Natural killer cell treated with Interleukin-12 subunit alpha and Interleukin-12 subunit beta and Interleukin-15 and Interleukin-18, amount 100 ng/mL, for 72 hours (primary cell): ENCODE results near the gene DNAJB6. TPM values are rescaled to one million over a fixed set of nuclear protein-coding genes. Genes with fewer than 3 reads are reported as not detected.

Experiments used
- ATAC-seq, 2 donors: fragments of 150-1000 bp; cut with Tn5 transposase in 1 of 2; sonication (Bioruptor Pico), chemical (Tn5 transposase) in 1 of 2; 2 replicates each; pipeline ENCODE4 v1.10.0; 2021
- DNase-seq: peaks from one replicate; pipeline ENCODE4 v3.0.0; 2022; ENCODE audit warnings: low spot score
- H3K27ac Mint-ChIP-seq, 2 donors: 1 replicate in 1 of 2; 2 replicates in 1 of 2; pipeline ENCODE4 v1.8.0; 2022; ENCODE audit warnings: mixed read lengths in 2 of 2, mild to moderate bottlenecking in 1 of 2, moderate library complexity in 1 of 2
- H3K27me3 Mint-ChIP-seq, 2 donors: 1 replicate in 1 of 2; 2 replicates in 1 of 2; pipeline ENCODE4 v1.8.0; 2022; ENCODE audit warnings: mixed read lengths in 2 of 2
- H3K36me3 Mint-ChIP-seq: one replicate; pipeline ENCODE4 v1.8.0; 2022; ENCODE audit warnings: mixed read lengths
- H3K4me1 Mint-ChIP-seq, 2 donors: 1 replicate in 1 of 2; 2 replicates in 1 of 2; pipeline ENCODE4 v1.8.0; 2022; ENCODE audit warnings: low read depth in 2 of 2, mixed read lengths in 2 of 2, mild to moderate bottlenecking in 1 of 2
- H3K4me3 Mint-ChIP-seq: one replicate; pipeline ENCODE4 v1.8.0; 2022; ENCODE audit warnings: mixed read lengths
- H3K9me3 Mint-ChIP-seq: 2 replicates; pipeline ENCODE4 v1.8.0; 2022; ENCODE audit warnings: mixed read lengths
- total RNA-seq, 2 donors: library from RNA; stranded (reverse); gene quantifications; one replicate each; pipeline ENCODE4 v1.2.3, GENCODE V29; 2022

Gene DNAJB6
- total RNA-seq, 2 donors from 2014 or later, result 139 to 145 TPM

DNA sequence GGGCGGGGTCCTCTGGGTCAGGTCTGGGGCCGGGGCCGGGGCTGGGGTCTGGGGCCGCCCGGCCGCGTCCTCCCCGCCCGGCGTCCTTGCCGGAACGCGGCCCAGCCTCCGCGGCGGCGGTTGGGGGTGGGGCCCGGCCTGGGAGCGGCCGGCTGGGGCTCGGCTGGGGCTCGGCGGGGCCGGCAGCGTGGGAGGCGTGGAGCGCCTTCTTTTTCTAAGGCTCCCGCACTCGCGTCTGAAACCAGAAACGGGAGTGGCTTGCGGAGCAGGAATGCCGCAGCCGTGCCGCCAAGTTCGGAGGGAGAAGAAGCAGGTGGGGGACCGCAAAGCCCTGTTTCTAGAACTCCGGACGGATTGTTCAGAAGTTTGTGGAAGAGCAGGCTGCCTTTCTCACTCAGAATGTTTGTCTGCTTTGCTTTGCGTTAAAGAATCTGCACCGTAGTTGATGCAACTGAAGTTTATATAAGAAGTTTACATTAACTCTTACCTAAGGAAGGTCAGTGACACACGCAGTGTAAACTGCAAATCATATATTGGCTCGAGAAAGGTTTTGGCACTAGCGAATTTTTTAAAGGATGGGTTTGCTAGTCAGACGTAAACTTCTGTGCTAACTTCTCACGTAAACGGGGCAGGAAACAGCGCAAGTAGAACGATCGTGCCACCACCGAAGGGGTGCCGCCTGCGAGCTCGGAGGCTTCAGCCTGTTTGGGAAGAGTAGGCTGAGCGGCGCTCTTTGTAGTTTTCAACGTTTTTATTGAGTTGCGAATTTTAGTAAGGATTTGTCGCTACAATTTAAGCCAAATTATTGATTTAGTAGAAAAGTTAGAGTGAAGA lies 729 bp downstream of the DNAJB6 start:
- Mint-ChIP-seq H3K4me3 (peak overlapping the region; percentile 94), H3K4me1 (peaks cover 34 to 39% of the 10 kb centered on the region in 2 donors), H3K27ac (peak overlapping the region; percentile 90 to 97), H3K36me3 (peaks cover 16% of the 10 kb centered on the region), H3K9me3 (no peaks in the 10 kb centered on the region), H3K27me3 (no peaks in the 10 kb centered on the region)
- peak; percentile 83 for DNase-seq
- peak; percentile 81 to 85 for ATAC-seq

DNA sequence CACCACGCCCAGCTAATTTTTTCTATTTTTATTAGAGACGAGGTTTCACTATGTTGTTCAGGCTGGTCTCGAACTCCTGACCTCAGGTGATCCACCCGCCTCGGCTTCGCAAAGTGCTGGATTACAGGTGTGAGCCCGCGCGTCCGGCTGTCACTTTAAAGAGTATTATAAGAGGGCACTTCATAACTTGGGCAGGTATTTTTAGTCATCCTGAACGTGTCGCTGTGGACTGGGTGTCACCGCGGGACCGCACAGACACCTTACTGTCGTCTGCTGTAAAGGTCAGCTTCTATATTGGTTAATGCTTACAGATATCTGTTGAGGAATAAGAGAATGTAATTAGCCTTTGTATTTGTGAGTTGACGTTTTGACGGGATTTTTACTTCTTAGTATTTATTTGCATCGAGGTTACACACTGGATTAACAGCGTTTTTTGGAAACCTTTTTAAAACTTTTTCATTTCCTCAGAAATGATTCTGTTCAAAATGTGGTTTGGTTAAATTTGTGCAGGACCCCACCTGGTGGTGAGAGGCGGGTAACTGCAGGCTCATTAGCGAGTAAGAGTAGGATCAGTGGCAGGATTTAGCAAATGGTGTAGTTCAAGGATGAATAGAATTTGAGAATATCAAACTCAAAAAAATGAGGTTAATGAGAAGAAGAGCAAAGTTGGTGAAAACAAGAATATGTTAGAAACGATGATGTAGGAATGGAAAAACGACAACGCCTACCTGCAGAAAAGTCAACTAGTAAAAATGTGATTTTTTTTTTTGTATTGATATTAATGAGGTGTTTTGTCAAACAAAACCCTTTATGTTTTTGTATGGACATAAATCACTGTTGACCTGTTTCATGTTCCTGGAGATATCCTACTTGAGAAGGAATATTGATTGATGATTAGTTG lies 3.2 kb downstream of the DNAJB6 start:
- H3K27ac Mint-ChIP-seq, result peak overlapping the region; percentile 11 to 13
- H3K4me1 Mint-ChIP-seq, result peaks cover 42 to 43% of the 10 kb centered on the region in 2 donors
- H3K36me3 Mint-ChIP-seq, result peaks cover 16% of the 10 kb centered on the region
- ATAC-seq (no peak), DNase-seq (no peak)
- H3K4me3 Mint-ChIP-seq, result peak overlapping the region; percentile 94
- H3K27me3 Mint-ChIP-seq, result no peaks in the 10 kb centered on the region
- H3K9me3 Mint-ChIP-seq, result no peaks in the 10 kb centered on the region

DNA sequence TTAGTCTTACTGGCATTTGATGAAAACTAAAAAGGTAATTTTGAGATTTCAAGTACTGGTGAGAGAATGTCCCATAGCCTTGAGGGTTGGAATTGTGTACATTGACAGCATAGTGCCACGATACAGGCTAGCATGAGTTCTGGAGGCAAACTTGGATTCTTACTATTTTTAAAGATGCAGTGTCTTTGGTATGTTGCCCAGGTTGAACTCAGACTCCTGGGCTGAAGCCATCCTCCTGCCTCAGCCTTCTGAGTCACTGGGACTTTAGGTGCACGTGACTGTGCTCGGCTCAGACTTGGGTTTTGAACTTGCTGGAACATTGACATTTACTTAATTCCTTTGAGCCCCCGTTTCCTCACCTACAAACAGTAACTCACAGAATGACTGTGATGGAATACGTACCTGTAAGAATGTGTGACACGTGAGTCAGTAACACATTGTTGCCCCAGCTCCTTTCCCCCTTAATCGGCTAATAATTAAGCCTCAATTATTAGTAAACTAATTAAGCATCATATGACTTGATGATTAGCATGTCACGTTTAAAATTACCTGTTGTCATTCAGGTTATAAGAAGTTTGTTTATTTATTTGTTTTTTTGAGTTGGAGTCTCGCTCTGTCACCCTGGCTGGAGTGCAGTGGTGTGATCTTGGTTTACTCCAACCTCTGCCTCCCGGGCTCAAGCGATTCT lies 10.6 kb downstream of the DNAJB6 start:
- DNase-seq (no peak), ATAC-seq (no peak)
- H3K4me1 Mint-ChIP-seq, result peaks cover 46 to 47% of the 10 kb centered on the region in 2 donors
- no peaks in the 10 kb centered on the region for H3K9me3 Mint-ChIP-seq
- H3K27me3 Mint-ChIP-seq, result no peaks in the 10 kb centered on the region
- no peak overlapping the region for H3K4me3 Mint-ChIP-seq
- no peaks in the 10 kb centered on the region for H3K36me3 Mint-ChIP-seq
- H3K27ac Mint-ChIP-seq, result no peak overlapping the region

DNA sequence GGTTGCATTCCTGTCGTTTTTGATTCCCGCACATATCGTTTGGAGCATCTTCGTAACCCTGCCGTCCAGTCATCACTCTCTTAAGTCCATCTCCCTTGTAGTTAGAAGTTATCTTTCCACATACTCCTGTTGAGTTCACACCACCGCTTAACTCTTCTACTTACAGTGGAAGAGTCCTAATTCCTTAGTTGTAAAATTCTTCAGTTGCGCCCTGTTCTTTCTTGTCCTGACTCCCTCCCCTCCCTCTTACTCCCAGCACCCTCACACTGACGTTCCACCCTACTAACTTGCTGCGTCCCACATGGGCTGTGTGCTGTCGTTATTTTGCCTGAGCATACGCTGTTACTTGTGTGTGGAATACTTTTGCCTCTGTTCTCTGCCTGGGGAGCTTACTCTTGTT lies 11.7 kb downstream of the DNAJB6 start:
- Mint-ChIP-seq H3K4me1 (peaks cover 50% of the 10 kb centered on the region in 2 donors), H3K27ac (no peak overlapping the region)
- ATAC-seq, result no peak

DNA sequence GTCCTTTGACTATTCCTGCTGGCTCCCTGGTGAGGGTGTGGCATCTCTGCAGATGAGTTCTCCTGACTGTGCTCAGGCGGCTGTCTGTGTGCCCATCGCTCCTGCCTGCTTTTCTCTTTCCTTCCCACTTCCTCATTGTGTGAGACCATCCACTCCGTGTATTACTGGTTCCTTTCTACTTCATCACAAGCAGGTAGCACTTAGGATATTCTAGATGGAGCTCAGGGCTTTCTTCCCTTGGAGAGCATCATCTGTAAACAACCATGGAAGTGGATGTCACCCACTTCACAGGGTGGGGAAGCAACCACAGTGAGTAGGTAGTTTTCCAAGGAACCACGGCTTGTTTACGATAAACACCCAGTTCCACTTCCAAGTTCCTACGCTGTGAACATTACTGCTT lies 15.7 kb downstream of the DNAJB6 start:
- H3K4me1 Mint-ChIP-seq, result peaks cover 60 to 73% of the 10 kb centered on the region in 2 donors
- no peak overlapping the region for H3K27ac Mint-ChIP-seq
- H3K27me3 Mint-ChIP-seq, result no peaks in the 10 kb centered on the region
- H3K9me3 Mint-ChIP-seq, result no peaks in the 10 kb centered on the region
- no peak for ATAC-seq
- DNase-seq, result no peak
- peak overlapping the region; percentile 36 for H3K4me3 Mint-ChIP-seq
- H3K36me3 Mint-ChIP-seq, result peaks cover 5% of the 10 kb centered on the region

More for the DNA sequence above, 11.7 kb downstream of the DNAJB6 start:
- no peaks in the 10 kb centered on the region for H3K27me3 Mint-ChIP-seq
- no peaks in the 10 kb centered on the region for H3K9me3 Mint-ChIP-seq
- no peaks in the 10 kb centered on the region for H3K36me3 Mint-ChIP-seq
- no peak for DNase-seq
- H3K4me3 Mint-ChIP-seq, result peak overlapping the region; percentile 22

DNA sequence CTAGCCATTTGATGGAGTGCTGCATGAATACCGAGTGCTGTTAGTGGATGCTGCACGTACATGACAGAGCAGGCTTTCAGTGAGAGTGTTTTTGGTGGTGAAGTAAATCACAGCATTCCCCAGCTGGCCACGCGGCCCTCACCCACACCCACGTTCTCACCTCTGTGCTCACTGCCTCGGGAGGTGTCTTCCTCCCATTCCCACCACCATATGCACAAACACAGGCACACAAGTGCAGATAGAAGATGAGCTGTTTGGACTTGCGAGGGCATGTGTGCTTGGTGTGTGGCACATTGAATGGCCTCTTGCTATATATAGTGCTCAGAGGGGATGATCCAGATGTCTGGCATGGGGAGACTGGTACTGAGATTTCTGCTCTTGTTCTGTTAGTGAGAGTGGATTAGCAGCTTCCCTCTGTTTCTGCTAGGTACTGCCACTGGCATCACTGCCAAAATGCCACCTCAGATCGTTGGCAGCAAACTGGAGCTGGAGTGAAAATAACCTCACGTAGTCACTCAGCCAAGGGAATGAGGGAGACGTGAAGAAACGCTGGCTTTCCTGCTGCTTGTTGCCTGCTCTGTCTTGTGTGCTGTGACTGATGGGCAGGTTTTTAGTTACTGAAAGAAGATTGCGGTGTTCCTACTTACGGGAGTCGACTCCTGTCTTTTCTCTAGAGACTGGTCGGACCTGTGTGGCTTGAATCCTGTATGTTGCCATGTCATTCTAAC lies 19.1 kb downstream of the DNAJB6 start:
- H3K27ac Mint-ChIP-seq, result peak overlapping the region in 1 of 2 donors; percentile 78

DNA sequence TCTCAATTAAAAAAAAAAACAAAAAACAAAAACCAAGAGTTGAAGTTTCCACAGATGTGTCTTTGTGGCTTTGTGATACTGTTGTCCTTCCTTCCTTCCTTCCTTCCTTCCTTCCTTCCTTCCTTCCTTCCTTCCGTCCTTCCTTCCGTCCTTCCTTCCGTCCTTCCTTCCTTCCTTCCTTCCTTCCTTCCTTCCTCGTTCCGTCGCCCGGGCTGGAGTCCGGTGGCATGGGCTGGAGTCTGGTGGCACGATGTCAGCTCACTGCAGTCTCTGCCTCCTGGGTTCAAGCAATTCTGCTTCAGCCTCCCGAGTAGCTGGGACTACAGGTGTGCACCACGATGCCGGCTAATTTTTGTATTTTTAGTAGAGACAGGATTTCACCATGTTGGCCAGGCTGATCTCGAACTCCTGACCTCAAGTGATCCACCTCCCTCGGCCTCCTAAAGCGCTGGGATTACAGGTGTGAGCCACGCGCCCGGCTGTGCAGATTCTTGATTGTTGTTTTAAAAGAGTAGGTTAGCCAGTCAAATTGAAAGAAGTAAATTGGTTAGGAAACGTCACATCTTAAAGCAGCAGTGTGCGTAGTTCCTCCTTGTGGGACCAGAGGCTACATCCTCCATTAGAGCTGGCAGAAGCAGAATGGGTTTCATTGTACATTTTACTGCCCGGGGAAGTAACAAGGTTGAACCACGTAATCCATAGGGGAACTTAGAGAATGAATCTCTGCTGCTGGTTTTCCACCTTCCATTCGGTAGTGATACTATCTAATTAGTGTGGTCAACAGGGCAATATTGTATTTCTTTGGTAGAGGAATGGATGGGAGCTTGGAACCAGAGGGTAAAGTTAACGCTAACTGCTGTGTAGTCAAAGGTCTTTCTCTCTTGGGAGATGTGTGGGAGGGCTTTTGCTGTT lies 20.6 kb downstream of the DNAJB6 start:
- Mint-ChIP-seq H3K4me3 (peak overlapping the region; percentile 79), H3K36me3 (peaks cover 15% of the 10 kb centered on the region), H3K27me3 (no peaks in the 10 kb centered on the region), H3K4me1 (peaks cover 59 to 63% of the 10 kb centered on the region in 2 donors), H3K27ac (peak overlapping the region; percentile 72 to 74), H3K9me3 (no peaks in the 10 kb centered on the region)
- ATAC-seq, result peak in 1 of 2 donors; percentile 72
- DNase-seq, result no peak

More for the DNA sequence above, 19.1 kb downstream of the DNAJB6 start:
- H3K9me3 Mint-ChIP-seq, result no peaks in the 10 kb centered on the region
- peaks cover 15% of the 10 kb centered on the region for H3K36me3 Mint-ChIP-seq
- H3K4me3 Mint-ChIP-seq, result peak overlapping the region; percentile 41
- ATAC-seq (peak in 1 of 2 donors; percentile 50), DNase-seq (no peak)
- H3K27me3 Mint-ChIP-seq, result no peaks in the 10 kb centered on the region
- H3K4me1 Mint-ChIP-seq, result peaks cover 66 to 68% of the 10 kb centered on the region in 2 donors

DNA sequence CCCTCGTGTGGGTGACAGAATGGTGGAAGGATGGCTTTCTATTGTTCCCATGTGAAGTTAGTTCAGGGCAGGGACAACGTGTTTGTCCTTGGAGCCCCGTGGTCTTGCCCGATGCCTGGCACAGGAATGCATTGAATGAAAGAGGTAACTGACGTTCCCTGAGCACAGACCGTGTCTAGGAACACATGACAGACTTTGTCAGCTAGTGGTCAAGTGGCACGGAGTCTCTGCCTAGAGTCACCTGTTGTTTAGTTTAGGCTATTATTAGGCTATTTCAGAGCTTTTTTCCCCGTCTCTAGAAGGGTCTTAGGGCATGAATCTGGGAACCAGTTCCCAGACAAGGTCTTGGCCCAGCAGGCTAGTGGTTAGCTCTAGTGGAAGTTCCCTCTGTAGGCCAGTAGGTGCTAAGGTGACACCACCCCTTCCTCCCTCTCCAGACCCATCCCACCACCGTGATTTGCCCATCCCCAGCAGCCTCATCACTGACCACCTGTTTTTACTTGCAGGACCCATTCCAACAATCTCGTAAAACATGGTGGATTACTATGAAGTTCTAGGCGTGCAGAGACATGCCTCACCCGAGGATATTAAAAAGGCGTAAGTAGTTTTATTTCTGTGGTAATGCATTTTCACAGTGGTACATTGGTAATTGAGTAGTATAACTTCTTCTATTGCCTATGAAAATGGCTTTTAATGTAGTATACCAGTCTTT lies 21.4 kb downstream of the DNAJB6 start:
- Mint-ChIP-seq H3K27ac (peak overlapping the region in 1 of 2 donors; percentile 74), H3K4me3 (no peak overlapping the region), H3K4me1 (peaks cover 54 to 62% of the 10 kb centered on the region in 2 donors), H3K27me3 (no peaks in the 10 kb centered on the region), H3K36me3 (peaks cover 20% of the 10 kb centered on the region), H3K9me3 (no peaks in the 10 kb centered on the region)
- DNase-seq, result no peak
- no peak for ATAC-seq

DNA sequence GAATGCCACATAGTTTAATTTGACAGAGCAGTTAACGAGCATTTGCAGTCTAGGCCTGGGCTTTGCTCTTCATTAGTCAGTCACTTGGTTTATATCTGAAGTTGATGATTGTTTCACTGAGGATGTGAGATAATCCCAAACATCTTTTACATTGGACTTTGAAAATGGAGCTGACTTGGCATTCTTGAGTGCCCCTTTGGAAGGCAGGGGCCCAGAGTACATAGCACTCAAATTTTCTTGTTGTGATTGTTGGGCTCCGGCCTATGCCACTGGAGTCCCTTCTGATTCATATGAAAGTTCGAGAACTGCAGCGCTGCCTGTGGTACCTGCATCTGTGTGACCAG lies 21.9 kb downstream of the DNAJB6 start:
- Mint-ChIP-seq H3K27me3 (no peaks in the 10 kb centered on the region), H3K9me3 (no peaks in the 10 kb centered on the region), H3K4me3 (no peak overlapping the region), H3K36me3 (peaks cover 25% of the 10 kb centered on the region), H3K4me1 (peaks cover 49 to 58% of the 10 kb centered on the region in 2 donors), H3K27ac (no peak overlapping the region)
- ATAC-seq (no peak), DNase-seq (no peak)

DNA sequence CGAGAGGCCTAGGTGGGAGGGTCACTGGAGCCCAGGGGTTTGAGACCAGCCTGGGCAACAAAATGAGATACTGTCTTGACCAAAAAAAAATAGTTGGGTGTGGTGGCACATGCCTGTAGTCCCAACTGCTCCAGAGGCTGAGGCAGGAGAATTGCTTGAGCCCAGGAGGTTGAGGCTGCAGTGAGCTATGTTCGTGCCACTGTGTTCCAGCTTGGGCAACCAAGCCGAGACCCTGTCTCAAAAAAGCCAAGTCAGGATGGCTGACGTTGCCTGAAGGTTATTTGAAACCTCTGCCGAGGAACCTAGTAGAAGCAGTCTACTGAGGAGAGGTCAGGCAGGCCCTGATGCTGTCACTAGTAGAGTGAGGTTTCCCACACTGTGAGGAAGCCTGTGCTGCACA lies 22.8 kb downstream of the DNAJB6 start:
- peaks cover 45 to 57% of the 10 kb centered on the region in 2 donors for H3K4me1 Mint-ChIP-seq
- no peaks in the 10 kb centered on the region for H3K9me3 Mint-ChIP-seq
- H3K36me3 Mint-ChIP-seq, result peaks cover 23% of the 10 kb centered on the region
- no peak overlapping the region for H3K27ac Mint-ChIP-seq
- DNase-seq, result no peak
- ATAC-seq, result no peak
- H3K27me3 Mint-ChIP-seq, result no peaks in the 10 kb centered on the region
- no peak overlapping the region for H3K4me3 Mint-ChIP-seq

DNA sequence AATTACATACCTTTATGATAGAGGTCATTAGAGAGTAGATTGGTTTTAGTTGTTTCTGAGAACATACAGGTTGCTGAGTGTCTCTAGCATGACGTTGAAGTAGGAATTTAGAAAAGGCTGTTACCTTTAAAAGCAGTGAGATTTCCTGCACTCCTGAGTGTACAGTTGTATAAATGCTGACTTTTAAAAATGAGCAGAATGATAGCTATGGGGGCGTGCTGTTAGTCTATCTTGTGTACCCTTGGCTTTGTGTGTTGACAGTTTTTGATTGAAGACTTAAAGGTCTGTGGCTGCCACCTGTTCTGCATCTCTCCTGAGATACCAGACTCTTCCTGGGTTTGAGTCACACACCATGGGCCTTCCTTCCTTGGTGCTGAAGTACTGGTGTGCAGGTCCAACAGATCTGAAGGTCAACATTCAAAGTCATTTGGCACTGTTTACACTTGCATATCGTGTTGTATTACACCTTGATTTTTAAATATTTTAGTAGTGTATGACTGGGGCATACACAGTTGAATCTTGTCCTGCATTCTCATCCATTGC lies 23.8 kb downstream of the DNAJB6 start:
- peaks cover 36 to 57% of the 10 kb centered on the region in 2 donors for H3K4me1 Mint-ChIP-seq
- DNase-seq (no peak), ATAC-seq (no peak)
- no peak overlapping the region for H3K27ac Mint-ChIP-seq
- H3K4me3 Mint-ChIP-seq, result no peak overlapping the region
- H3K36me3 Mint-ChIP-seq, result peaks cover 24% of the 10 kb centered on the region
- H3K27me3 Mint-ChIP-seq, result no peaks in the 10 kb centered on the region
- H3K9me3 Mint-ChIP-seq, result no peaks in the 10 kb centered on the region
